Jurkat, Clone E6-1 (cell line): ENCODE data around the gene TUBGCP2. TPM values are rescaled to one million over a fixed set of nuclear protein-coding genes. Genes with fewer than 3 reads are reported as not detected.

ENCODE experiments used
- DNase-seq: peaks from one replicate; pipeline ENCODE4 v3.0.0-alpha.2; 2011; ENCODE audit warnings: low read depth, low spot score
- H3K4me3 ChIP-seq: 2 replicates; pipeline ENCODE4 v1.5.1; 2011; ENCODE audit warnings: mild to moderate bottlenecking, low read length, control low read depth, moderate library complexity
- polyA plus RNA-seq: library from polyadenylated mRNA; unstranded; fragments of >200 nt; gene quantifications from one replicate; pipeline ENCODE4 v1.2.1, GENCODE V29; 2012; ENCODE audit warnings: missing spikeins; ENCODE audit not compliant: insufficient read length, insufficient read depth

Gene TUBGCP2, protein sequence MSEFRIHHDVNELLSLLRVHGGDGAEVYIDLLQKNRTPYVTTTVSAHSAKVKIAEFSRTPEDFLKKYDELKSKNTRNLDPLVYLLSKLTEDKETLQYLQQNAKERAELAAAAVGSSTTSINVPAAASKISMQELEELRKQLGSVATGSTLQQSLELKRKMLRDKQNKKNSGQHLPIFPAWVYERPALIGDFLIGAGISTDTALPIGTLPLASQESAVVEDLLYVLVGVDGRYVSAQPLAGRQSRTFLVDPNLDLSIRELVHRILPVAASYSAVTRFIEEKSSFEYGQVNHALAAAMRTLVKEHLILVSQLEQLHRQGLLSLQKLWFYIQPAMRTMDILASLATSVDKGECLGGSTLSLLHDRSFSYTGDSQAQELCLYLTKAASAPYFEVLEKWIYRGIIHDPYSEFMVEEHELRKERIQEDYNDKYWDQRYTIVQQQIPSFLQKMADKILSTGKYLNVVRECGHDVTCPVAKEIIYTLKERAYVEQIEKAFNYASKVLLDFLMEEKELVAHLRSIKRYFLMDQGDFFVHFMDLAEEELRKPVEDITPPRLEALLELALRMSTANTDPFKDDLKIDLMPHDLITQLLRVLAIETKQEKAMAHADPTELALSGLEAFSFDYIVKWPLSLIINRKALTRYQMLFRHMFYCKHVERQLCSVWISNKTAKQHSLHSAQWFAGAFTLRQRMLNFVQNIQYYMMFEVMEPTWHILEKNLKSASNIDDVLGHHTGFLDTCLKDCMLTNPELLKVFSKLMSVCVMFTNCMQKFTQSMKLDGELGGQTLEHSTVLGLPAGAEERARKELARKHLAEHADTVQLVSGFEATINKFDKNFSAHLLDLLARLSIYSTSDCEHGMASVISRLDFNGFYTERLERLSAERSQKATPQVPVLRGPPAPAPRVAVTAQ
- 61.1 TPM for polyA plus RNA-seq

DNA sequence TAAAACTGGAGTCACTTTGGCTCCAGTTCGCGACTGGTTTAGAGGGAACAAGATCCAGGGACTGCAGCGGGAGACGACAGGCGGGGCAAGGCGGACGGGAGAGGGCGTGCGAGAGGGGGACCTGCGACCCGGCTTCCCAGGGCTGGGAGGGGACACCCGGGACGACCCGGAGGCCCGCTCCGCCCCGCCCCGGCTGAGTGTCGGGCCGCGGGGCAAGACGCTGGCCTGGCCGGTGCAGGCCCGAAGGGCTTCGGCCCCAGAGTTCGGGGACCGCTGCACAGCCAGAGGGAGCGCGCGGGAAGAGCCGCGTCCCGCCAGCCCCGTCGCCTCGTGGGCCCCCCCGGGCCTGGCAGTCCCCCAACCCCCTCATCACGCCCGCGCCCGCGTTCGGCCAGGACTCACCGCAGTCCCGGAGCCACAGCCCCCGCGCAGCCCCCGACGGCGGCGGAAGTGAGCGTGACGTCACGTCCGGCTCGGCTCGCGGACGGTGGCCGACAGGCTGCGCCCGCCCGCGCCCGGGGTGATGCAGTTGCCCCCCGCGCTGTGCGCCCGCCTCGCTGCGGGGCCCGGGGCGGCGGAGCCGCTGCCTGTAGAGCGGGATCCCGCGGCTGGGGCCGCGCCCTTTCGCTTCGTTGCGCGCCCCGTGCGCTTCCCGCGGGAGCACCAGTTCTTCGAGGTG lies at the start of gene TUBGCP2, which contains the start of gene ZNF511:
TUBGCP2 (minus strand) TSS at position 452 of the 679 bp plus-strand sequence. CDS start 5,931 bp downstream, outside the sequence.
ZNF511 (plus strand) TSS at position 494 of the 679 bp plus-strand sequence; CDS start at position 524, 30 bp downstream.
- peak; percentile 67 for DNase-seq
- H3K4me3 ChIP-seq, result peak within 1 kb of the TSS; percentile 71

DNA sequence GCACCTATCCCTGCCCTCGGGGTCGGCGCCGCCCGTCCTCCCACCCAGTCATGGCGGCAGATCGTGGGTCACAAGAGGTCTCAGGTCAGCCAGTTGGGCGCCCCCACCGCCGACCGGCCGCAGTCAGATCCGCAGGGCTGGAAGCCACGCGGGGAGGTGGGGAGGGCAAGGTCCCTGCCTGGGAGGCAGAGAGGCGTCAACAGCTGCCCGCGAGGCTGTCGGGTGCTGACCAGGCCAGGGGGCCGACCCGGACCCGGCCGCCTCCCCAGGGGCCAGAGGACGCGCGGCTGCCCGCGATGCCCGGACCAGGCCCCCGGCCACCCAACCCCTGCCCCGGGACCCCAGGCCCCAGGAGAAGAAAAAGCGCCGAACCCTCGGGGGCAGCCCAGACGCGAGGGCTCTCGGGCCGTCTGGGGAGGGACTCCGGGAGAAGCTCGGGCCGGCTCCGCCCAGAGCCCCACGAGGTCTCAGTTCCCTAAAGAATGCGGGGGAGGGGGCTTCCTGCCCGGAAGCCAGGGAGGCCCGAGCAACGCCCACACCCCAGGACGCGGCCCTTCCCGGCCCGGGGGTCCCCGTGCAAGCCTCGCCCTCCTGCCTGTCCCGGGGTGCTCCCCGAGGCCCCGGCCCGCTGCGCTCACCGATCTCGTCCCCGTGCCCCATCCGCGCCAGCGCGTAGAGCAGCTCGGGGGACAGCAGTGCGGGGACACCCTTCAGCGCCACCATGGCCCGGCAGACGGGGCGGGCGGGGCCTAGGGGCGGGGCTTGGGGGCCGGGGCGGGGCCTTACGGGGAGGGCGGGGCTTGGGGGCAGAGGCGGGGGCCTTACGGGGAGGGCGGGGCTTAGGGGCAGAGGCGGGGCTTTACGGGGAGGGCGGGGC lies 48.9 kb upstream of the TUBGCP2 start, which contains the start of gene FUOM:
FUOM (minus strand) TSS at position 735 of the 877 bp plus-strand sequence; CDS start at position 723, 12 bp downstream.
- H3K4me3 ChIP-seq, result peak within 1 kb of the TSS; percentile 58
- DNase-seq, result no peak

DNA sequence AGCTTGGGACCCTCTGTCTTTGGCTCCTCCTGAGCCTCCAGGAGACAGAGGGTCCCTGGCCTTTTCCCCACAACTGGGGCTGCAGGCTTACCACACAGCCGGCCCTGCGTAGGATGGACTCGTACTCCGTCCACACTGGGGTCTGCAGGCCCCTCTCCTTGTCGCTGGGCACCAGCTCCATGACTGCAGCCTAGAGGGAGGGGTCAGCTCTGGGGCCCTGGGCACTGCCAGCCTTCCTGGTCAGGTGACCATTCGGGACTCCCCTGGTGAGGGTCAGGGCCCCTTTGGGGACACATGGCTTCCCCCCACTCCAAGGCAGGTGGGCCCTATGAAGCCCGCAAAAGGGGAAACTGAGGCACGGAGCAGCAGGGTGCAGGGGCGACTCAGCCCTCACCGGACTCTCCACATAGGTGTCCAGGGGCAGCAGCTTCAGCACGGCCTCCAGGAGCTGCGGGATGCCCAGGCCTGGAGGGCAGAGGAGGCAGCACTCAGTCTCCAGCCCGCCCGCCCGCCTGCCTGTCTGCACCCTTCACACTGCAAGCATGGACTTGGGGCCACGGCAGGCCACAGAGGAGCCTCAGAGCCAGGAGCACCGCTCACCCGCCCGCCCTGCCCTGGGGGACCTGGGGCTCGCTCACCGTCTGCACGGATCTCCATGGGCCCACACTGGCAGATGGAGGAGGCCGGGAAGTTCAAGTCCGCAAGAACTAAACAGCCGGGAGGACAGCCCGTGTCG lies 48.0 kb upstream of the TUBGCP2 start:
- H3K4me3 ChIP-seq, result peak overlapping the region; percentile 58
- DNase-seq, result no peak

DNA sequence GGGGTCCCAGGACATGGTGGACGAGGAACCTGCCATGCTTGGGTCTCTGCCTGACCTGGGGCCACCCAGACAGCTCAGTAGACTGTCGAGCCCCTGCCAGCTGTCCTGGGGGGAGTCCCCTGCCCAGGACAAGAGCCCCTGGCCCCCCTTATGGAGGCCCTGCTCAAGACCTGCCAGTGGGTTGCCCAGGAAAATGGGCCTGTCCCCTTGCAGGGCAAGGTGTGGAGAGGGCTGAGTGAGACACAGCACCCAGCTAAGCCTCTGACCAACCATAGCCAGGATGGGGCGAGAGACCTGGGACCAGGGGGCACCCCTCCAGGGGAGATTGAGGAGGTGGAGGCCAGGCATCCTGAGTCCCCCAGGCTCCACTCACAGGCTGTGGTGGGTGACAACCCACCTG lies 47.3 kb upstream of the TUBGCP2 start:
- no peak overlapping the region for H3K4me3 ChIP-seq
- DNase-seq, result no peak

DNA sequence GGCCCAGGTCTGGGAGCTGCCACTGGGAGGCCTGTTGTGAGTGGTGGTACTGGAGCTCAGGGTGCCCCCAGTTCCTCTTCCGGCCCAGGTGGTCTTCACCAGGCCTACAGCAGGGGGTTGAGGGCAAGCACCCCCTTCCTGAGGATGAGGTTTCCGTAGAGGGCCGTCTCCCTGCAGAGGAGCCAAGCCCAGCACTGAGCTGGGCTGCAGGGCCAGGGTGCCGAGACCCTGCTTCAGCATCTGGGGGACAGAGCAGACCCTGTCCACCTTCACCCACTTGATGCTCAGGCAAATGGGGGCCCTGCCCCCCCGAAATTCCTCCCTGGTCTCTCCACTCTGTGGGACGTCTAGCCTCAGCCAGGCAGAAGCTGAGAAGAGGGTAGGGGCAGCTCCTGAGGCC lies 46.6 kb upstream of the TUBGCP2 start:
- no peak overlapping the region for H3K4me3 ChIP-seq
- DNase-seq, result no peak

DNA sequence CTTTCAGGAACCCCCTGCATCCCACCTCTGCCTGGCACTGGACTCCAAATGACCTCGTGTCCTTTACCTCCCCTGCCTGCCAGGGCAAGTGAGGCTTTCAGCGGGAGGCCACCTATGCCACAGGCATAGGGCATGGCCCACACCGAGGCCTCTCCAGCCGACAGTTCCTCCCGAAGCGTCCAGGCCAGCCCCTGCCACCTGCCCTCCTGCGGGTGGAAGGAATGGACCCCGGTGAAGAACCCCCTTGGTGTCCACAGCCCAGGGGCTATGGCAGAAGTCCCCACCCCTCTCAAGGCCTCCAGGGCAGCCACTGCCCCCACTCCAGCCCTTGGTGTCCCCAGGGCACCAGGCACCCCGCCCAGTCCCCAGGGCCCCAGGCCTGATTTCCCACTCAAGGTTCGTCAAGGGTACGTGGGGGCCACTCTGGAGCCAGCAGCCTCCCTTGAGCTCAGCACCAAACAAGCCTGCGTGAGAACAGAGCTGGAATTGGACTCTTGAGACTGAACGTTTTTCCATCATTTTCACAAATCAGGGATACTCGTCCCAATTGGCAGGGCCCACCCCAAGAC lies 46.1 kb upstream of the TUBGCP2 start:
- no peak overlapping the region for H3K4me3 ChIP-seq
- no peak for DNase-seq

DNA sequence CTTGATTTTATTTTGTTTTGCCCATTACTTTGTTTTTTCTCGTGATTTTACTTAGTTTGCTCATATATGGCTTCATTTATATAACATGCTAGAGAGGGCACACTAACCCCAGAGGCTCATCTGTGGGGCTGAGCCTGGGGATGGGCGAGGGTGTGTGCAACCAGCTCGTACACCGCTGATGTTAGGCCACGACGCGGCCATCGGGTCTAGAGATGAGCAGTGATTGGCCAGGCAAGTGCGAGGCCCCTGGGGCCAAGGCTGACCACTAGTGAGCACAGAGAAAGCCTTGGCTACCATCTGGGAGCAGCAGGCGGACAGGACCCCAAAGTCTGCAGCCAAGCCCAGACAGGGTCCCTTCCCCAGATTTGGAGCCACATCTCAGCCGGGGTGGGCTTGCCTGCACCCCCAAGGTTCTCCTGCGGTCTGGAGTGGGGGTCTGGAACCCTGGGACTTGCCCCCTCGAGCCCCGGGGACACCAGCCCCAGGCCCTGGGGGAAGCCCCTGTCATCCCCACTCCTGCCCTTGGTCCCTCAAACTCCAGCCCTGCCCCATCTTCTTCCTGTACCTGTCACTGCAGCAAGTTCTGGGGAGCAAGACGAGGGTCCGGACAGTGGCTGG lies 45.4 kb upstream of the TUBGCP2 start:
- no peak for DNase-seq
- H3K4me3 ChIP-seq, result no peak overlapping the region

DNA sequence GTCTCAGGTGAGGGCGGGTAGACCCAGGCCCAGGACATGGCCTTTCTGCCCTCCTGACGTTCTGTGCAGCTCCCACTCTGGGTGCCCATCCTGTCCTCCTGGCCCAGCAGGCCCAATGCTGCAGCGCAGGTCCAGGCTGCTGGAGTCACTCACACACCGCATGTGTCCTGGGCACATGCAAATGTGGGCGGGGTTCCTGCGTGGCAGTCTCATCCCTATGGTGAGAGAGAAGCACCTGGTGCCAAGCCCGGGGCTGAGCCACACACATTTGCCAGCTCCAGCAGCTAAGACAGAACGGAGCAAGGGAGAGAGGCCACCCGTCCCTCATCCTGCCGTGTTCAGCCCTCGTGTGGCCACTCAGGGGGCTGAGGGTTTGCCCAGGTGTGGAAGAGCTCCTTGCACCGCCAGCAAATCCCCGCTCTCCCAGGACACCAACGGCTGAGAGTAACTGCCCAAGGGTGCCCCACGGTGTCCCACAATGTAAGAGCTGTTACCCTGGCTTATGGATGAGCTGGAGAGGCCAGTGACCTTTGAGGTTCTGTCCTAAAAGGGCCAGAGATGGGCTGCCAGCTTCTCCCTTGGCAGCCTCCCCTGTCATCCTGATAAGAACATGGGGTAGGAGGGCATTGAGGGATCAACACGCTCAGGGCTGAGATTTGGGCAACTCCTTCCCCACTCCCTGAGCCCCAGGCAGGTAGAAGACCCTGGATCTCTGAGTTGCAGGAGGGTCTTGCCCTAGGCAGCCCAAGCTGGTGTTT lies 44.7 kb upstream of the TUBGCP2 start:
- no peak for DNase-seq
- no peak overlapping the region for H3K4me3 ChIP-seq

DNA sequence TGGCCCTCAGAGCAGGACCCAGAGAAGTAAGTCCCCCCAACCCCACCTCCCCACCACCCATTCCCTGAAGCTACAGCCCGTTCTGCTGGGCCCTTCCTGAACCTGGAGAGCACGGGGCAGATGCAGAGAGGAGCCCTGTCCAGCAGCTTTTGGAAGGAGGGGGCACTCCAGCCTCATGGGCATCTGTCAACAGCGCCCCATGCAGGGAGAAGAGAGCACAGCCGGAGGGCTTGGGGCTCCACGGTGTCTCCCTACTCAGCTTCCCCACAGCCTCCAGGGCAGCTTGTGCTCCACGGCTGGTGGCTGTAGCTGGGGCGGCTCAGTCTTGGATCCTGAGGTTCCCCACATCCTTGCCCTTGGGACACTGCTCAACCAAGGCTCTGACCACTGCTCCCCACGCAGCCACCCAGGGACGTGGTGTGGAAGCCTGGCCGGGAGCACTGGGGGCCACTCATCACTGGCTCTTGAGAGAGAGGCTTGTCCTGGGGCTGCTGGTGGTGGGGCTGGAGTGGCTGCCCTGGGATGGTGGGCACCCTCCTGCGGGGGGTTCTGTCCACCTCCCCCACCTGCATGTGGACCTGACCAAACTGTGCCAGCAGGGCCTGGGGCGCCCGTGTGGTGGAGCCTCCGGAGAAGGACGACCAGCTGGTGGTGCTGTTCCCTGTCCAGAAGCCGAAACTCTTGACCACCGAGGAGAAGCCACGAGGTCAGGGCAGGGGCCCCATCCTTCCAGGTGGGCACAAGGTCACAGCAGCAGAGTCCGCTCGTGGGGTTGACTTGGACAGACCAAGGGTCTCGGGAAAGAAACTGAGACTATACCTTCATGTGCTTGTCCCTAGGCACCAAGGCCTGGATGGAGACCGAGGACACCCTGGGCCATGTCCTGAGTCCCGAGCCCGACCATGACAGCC lies 43.0 kb upstream of the TUBGCP2 start:
- no peak overlapping the region for H3K4me3 ChIP-seq
- DNase-seq, result no peak

DNA sequence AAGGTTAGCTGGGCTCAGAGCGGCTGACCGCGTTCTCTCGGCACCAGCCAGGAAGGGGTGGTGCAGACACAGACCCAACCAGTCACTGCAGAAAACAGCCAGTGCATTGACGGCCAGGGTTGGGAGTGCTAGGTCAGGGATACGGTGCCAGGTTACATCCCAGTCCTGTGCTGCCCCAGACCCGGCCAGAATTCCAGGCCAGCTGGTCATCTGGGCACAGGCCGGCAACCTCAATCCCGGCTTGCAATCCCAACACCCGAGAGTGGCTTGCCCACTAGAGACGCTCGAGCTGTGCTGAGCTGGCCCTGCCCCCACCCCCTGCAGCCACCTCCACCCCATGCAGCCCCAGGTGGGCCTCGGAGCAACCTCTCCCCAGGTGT lies 42.3 kb upstream of the TUBGCP2 start:
- H3K4me3 ChIP-seq, result no peak overlapping the region
- no peak for DNase-seq

DNA sequence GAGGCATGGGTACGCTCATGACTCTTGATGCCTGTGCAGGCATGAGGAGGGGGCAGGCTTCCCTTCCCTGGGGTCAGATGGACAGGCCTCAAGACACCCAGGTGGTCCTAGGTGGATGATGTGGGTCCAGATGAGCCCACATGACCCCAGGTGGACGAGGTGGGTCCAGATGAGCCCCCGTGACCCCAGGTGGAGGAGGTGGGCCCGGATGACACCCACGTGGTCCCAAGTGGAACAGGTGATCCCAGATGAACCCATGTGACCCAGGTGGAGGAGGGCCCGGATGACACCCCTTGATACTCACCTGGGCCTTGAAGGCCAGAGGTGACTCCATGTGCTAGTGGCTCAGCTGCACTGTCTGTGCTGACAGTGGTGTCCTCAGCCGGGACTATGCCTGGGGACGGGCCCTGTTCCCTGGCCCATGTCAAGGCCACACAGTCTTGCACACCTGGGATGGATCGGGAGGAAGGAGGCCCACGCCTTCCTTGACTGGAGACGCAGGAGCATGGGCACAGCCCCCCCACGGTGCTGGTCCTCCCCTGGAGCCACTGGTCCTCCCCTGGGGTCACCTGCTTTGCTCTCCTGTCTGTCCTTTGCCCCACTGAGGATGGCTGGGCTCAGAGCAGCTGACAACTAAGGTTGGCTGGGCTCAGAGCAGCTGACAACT lies 41.7 kb upstream of the TUBGCP2 start:
- no peak overlapping the region for H3K4me3 ChIP-seq
- no peak for DNase-seq

DNA sequence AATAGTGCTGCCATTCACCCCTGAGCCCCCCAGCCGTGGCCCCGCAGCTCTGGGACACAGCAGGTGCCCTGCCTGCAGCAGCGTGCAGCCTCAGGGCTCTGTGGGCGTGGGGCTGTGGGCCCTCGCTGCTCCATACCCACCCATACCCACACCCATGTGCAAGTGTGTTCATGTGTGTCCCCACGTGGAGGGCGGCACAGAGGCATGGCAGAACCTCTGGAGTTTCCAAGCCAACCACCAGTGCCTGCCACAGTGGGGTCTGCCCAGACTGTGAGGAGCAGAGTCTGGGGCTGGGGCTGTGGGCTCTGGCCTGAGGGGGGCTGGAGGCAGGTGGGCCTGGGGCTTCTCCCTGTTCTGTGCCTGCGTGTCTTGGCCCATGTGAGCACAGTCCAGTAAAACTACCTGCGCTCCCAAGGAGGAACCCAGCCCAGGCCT lies 40.9 kb upstream of the TUBGCP2 start:
- no peak for DNase-seq
- H3K4me3 ChIP-seq, result no peak overlapping the region

DNA sequence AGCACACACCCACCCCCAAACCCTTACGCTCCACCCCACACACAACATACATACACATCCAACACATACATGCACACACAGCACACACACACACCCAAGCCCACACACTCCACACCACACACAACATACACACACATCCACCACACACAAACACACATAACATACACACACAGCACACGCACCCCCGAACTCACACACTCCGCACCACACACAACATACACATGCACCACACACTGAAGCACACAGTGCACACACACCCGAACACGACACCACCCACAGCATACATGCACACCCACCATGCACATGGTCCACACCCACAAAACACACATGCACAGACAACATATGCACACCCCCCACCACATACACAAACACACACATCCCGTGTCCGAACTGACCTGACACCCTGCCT lies 40.5 kb upstream of the TUBGCP2 start:
- no peak for DNase-seq
- H3K4me3 ChIP-seq, result no peak overlapping the region

DNA sequence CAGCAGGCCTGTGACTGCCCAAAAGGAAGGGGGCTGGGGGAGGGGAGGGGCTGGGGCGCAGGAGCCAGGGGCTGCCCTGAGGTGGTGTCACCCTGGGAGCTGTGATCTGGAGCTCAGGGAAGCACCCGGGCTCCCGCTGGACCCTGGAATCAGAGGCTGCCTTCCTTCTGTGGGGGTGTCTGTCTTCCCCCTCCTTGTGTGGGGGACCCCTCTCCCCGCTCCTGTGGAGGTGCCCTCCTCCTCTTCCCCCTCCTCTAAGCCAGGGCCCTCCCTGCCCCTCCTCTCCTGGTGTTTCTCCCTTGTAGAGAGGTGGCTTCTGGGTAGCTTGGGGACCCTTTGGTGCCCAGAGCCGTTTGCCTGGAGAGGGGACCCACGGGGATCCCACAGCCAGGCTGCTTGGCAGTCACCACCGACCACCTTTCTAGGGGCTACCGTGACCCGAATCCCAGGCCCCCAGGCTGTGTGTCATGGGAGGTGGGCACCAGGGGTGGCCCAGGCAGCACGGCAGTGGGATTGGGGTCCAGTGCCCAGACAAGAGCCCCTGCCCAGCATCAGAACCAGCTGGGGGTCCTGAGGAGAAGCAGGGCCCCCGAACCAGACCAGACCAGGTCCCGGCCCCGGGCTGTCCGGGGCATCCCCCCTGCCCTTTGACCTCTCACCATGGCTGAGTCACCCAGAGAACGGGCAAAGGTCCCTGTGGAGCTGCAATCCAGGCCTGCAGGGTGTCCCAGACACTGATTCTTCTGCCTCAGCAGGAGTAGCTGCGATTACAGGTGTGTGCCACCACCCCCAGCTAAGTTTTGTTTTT lies 39.2 kb upstream of the TUBGCP2 start:
- DNase-seq, result no peak
- H3K4me3 ChIP-seq, result no peak overlapping the region
